HG03025 (cell line): Measurements from ENCODE around the gene KRTAP2-1.
"Not testable (repeated sequence)": the region's sequence is repeated elsewhere in the genome, so short reads cannot be mapped to it uniquely, and the experiment has no call there.

ENCODE experiments used
- ATAC-seq: cut with Tn5 transposase; IDR thresholded peaks from one replicate; pipeline ENCODE4 v1.9.1; 2021; ENCODE audit warnings: mild to moderate bottlenecking, moderate library complexity; ENCODE audit not compliant: unreplicated experiment, low FRiP score

KRTAP2-1 gene, protein sequence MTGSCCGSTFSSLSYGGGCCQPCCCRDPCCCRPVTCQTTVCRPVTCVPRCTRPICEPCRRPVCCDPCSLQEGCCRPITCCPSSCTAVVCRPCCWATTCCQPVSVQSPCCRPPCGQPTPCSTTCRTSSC

DNA sequence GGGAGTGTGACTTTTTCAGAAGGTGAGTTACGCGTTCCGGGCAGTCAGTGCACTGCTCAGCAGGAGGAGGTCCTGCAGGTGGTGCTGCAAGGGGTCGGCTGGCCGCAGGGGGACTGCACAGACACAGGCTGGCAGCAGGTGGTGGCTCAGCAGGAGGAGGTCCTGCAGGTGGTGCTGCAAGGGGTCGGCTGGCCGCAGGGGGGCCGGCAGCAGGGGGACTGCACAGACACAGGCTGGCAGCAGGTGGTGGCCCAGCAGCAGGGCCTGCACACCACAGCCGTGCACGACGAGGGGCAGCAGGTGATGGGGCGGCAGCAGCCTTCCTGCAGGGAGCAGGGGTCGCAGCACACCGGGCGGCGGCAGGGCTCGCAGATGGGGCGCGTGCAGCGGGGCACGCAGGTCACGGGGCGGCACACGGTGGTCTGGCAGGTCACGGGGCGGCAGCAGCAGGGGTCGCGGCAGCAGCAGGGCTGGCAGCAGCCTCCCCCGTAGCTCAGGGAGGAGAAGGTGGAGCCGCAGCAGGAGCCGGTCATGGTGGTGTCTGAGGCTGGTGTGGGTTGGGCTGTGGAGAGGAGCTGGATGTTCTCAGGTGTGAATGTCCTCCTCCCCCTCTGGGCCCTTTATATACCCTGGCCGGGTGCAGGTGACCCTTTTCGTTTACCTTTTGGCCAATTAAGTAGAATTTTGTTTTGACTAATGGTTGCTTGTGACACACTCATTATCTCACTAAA lies at the start of gene KRTAP2-1:
TSS of gene KRTAP2-1 (minus strand) at position 582 of the 731 bp plus-strand sequence. CDS start at position 533, 49 bp downstream.
- not testable (repeated sequence) for ATAC-seq

DNA sequence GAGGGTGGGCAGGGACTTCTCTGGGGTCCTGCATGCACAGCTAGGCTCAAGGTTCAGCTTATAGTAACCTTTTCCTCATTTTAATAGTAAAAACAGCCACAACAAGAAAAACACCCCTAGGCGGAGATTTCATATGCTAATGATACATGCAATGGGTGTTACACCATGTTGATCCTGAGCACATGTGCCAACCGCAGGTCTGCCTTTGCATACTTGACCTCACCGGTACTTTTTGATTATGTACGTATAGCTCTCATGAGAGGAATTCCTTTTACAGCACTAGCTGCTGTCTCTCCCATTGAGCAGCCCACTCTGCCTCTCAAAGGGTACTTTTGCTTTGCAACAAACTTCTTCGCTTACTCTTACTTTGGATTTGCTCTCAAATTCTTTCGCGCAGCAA lies 48.9 kb upstream of the KRTAP2-1 start:
- no peak for ATAC-seq

DNA sequence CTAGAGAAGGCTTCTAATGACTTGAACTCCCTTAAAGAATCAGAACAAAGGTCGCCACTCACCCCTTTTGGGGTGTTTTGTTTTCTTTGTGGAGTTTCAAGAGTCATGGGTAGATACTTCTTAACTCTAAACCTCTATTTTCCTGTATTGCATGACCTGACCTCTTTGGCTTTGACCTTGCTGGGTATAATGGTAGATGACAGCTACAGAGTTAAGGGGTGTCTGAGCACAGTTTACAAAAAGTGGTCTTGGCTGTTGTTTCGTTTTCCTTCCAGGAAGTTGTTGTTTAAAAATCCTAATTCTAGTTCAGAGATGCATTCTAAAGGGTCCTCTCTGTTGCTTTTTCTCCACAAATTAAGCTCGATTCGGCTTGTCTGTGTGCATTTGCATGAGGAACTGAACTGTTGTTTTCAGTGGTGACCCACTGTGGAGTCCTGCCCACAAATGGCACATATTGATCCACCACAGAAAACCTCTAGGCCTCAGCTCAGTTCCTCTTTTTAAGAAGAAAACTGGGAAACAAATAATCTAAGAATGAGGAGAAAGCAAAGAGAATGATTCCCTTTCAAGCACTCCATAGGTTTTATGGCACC lies 41.7 kb upstream of the KRTAP2-1 start:
- not testable (repeated sequence) for ATAC-seq

DNA sequence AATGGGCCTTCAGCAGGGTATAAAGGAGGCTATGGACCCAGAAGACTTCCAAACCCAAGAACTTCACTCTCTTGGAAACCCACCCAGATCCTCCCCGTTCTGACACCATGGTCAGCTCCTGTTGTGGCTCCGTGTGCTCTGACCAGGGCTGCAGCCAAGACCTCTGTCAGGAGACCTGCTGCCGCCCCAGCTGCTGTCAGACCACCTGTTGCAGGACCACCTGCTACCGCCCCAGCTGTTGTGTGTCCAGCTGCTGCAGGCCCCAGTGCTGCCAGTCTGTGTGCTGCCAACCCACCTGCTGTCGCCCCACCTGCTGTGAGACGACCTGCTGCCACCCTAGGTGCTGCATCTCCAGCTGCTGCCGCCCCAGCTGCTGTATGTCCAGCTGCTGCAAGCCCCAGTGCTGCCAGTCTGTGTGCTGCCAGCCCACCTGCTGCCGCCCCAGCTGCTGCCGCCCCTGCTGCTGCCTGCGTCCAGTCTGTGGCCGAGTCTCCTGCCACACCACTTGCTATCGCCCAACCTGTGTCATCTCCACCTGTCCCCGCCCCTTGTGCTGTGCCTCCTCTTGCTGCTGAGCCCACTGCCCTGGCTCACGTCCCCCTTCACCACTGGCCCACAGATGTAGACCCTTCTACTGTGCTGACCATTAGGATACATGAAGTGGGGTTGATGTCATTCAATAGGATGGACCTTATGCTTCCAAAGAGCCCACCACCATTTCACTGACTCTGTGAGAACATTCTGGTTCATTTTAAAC lies 37.2 kb upstream of the KRTAP2-1 start, which contains the start of gene KRTAP4-7:
TSS of gene KRTAP4-7 (plus strand) at position 51 of the 757 bp plus-strand sequence. CDS start at position 108, 57 bp downstream.
- ATAC-seq = not testable (repeated sequence)

DNA sequence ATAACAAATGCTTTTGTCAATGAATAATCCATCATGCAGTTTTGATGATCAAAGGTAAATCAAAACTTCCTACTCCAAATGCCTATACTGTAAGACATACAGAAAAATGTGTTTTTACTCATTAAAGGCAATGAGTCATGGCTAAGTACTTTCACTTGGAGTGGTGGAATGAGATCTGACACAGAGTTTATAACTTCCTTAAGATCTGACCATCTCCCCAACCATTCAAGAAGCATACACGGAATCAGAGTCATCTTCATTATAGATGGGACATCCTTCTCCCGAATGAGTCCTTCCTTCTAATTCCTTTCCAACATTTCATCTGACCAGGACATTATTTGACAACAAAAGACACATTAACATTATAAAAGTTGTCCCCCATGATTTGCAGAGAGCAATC lies 36.3 kb upstream of the KRTAP2-1 start:
- ATAC-seq = not testable (repeated sequence)

DNA sequence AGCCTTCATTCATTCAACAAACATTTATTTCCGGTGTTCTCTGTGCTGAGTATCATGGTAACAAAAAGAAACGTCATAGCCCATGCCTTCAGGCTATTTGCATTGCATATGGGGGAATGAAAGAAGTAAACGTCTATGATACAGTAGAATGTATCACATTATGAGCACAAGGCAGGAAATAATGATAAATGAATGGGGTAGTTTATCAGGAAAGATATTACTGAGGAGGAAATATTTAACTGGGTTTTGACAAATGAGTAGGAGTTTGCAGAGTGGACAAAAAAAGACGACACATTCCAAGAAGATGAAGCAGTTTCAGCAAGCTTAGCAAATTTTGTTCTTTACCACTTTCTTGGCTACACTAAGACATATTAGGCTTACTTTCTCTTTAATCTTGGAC lies 35.5 kb upstream of the KRTAP2-1 start:
- no peak for ATAC-seq

DNA sequence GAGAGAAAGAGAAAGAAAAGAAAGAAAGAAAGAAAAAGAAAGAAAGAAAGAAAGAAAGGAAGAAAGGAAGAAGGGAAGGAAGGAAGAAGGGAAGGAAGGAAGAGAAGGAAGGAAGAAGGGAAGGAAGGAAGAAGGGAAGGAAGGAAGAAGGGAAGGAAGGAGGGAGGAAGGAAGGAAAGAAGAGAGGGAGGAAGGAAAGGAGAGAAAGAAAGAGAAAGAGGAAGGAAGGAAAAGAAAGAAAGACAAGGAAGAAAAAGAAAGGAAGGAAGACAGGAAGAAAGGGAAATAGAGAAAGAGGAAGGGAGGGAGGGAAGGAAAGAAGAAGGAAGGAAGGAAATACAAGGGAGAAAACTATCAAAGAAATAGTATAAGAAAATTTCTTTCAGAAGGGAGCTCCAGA lies 29.7 kb upstream of the KRTAP2-1 start:
- ATAC-seq = no peak

DNA sequence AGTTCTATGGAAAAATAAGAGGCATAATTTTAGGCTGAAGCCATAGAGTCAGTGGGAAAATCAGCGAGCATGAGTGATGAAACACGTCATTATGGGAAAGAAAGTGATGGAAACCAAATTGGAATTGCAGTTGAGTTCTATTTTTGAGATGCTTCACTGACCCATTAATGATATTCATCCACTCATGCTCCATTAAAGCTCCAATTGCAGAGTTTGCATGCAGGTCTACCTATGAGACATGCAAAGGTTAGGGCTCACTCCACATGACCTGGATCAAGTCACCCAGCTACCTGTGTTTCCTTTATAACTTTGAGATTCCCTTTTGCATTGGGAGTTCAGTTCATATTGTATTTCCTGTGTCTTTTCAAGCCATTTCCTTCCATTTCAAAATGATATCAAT lies 26.6 kb upstream of the KRTAP2-1 start:
- ATAC-seq = no peak

DNA sequence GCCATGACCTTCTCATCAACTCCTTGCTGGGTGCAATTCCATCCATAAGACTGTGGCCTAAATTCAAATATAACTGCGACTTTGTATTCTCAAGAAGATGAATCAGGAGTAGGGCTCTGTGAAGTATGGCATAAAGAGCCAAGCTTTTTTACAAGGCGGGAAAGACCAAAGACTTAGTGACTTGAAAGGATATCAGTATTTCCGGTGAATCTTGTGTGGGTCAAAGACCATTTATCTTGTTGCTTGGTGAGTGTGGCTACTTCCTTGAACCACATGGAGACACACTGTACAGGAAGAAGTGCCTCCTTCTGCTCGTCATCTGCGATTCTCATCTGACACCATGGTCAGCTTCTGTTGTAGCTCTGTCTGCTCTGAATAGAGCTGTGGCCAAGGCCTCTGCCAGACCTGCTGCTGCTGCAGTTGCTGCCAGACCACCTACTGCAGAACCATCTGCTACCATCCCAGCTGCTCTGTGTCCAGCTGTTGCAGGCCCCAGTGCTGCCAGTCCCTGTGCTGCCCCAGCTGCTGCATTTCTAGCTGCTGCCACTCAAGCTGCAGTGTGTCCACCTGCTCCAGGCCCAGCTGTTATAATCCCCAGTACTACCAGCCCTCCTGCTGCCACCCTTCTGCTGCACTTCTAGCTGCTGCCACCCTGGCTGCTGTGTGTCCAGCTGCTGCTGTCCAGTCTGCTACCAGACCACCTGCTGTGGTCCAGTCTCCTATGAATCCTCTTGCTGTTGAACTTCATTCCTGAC lies 24.7 kb upstream of the KRTAP2-1 start:
- ATAC-seq = no peak

DNA sequence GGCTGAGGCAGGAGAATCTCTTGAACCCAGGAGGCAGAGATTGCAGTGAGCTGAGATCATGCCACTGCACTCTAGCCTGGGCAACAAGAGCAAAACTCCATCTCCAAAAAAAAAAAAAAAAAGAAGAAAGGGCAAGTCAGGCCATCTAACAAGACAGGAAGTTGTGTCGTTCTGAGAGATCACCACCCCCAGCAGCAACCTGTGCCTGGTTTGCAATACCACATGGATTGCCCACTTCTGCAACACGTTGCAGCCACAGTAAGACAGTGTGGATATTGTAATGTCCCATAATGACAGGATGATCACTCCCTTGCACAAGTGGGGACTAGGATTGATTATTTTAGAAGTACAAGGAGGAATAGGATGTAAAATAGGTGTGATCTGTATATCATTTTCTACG lies 21.9 kb upstream of the KRTAP2-1 start:
- ATAC-seq = no peak

DNA sequence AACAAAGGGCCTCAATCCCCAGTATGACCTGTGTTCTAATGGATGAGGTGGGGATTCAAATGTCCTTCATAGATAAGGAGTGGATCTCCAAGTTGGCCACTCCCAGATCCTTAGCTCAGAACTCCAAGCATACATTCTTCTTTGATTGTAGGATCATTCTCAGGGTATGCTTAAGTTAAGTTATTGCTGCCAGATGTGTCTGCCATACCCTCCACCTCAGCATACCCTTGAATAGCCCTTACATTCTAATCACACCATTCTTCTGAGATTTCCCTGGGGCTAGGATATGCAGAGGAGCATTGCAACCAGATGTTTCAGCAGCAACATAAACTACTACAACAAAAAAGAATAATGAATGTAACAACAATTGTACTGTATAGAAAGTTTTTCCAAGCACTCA lies 20.2 kb upstream of the KRTAP2-1 start:
- ATAC-seq = no peak

DNA sequence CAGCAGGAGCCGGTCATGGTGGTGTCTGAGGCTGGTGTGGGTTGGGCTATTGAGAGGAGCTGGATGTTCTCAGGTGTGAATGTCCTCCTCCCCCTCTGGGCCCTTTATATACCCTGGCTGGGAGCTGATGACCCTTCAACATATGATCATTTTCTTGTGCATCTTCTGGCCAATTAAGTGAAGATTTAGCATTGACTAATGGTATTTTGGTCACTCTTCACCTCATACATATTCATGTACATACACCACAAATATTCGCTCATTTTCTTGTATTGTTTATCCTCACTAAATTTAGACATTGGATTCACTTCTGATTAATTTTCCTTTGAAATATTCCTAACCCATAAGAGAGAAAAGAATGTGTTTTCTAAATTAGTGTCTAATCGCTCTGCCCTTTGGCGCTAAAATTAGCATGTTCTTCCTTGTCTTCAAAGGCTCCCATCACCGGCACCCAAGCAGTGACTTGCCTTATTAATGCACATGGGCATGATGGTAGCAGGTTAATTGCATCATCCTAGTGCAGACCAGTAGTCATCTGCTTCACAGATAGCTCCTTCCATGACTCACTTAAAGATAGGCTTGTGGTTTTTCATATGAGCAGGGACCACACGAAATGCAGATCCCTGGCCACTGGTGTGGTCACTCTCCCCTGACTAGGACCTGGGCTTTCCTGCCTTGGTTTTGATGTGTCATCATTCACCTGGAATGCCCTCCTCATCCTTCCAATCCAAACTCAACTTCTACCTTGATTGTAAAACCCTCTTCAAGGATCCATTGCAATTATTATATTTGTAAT lies 18.9 kb upstream of the KRTAP2-1 start, which contains the start of gene KRTAP2-4:
TSS of gene KRTAP2-4 (minus strand) at position 51 of the 796 bp plus-strand sequence. CDS start at position 17, 34 bp downstream.
- ATAC-seq = no peak

DNA sequence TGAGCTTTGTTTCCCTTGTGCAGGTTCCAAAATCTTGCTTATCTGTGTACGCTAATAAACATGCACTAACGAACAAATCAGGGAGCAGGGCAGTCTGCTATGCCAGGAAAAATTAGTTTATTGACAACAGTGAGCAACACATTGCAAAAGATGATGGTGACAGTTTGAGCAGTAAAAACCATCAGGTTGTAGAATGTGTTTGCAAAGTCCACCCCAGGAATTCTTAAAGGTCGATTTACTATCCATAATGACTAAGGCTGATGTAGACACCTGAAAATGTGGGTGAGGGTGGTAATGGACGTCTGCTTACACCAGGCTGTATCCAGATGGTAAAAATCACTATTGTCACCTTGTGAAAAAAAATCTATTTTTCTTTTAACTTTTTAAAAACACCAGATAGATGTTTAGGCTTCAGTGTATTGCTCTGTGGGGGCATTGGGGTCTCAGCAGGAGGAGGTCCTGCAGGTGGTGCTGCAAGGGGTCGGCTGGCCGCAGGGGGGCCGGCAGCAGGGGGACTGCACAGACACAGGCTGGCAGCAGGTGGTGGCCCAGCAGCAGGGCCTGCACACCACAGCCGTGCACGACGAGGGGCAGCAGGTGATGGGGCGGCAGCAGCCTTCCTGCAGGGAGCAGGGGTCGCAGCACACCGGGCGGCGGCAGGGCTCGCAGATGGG lies 18.0 kb upstream of the KRTAP2-1 start:
- not testable (repeated sequence) for ATAC-seq

DNA sequence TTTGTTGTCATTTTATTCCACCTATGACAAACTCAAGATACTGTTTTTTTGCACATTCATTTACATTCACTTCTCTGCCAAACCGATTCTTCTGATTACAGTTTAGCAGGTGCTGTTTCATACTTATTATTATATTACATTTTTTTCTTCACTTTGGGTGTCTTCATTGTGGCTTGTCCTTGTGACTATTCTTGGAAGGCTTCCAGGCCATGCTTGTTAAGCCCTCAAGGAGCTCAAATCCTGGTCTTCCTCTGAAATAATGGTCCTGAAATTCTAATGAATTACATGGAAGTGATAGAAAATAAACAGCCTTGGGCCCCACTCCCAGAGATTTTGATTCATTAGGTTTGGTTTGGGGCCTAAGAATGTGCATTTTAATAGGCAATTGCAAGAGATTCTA lies 17.2 kb upstream of the KRTAP2-1 start:
- ATAC-seq = no peak

DNA sequence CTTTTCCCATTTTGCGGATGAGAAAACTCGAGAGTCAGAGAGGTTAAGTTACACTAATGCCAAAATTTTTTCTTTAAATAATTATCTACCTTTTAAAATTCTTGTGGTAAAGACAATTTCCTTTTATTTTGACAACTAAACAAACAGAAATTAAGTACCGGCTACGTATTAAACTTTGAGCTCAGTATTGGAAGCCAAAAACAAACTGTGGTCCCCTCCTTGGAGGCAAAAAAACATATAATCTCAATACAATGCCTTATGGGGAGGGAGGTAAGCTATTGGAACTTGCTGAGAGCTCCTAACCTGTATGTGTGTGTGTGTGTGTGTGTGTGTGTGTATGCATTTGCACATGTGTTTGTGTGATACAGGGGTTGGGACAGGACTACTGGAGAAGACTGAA lies 16.3 kb upstream of the KRTAP2-1 start:
- ATAC-seq = no peak

DNA sequence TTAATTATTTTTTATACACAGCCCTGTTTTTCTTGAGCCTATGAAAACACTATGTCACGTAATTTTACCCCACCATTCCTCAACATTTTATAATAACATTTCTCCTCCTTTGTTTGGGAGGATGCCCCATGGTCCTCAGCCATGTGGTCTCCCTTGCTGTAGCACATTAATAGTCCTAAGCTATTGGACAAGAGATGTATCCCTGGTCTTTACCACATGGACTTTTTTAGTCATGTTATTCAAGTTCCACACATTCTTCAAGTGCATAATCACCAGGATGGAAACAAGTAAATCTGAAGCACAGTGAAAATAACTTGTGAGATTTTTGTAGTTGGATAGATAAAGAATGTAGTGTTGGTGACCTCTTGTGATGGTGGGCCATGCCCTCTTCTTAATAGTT lies 14.8 kb upstream of the KRTAP2-1 start:
- ATAC-seq = no peak

DNA sequence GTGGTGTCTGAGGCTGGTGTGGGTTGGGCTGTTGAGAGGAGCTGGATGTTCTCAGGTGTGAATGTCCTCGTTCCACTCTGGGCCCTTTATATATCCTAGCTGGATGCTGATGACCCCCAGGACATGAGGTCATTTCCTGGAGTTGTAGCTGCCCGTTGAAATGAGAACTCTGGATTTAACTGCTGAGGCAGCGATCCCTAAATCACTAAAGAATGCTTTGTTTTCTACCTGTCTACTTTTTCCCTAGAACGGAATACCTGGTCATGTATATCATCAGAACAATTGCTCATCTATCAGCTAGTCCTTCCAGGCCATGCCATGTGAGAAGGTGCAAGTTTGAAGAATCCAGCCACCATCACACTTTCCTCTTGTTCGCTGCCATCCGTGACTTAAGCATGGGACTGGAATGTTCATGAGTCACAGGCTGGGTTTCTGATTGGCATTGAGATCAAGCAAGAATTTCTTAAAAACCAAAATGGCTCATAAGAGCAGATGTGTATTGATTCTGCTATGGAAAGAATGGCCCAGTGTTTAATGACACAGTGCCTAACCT lies 13.0 kb upstream of the KRTAP2-1 start, which contains the start of gene KRTAP2-3:
TSS of gene KRTAP2-3 (minus strand) at position 63 of the 553 bp plus-strand sequence. CDS start 64 bp downstream, outside the sequence.
- no peak for ATAC-seq

DNA sequence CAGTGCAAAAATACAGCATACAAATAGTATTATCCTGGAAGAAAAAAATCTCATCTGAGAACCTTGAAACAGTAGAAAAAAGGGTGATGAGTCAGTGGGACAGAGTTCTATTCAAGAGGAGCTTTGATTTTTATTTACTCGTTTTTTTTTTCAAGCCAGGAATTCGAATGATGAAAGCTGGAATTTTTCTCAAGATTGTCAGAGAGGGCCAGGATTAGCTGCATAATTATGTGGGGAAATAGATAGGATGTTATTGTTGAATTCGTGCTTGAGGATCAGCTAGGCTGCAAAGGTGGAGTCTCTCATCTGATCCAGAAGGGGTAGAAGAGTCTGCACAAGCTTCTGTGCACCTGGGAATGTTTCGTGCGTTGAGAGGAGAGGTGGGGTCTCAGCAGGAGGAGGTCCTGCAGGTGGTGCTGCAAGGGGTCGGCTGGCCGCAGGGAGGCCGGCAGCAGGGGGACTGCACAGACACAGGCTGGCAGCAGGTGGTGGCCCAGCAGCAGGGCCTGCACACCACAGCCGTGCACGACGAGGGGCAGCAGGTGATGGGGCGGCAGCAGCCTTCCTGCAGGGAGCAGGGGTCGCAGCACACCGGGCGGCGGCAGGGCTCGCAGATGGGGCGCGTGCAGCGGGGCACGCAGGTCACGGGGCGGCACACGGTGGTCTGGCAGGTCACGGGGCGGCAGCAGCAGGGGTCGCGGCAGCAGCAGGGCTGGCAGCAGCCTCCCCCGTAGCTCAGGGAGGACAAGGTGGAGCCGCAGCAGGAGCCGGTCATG lies 12.3 kb upstream of the KRTAP2-1 start:
- ATAC-seq = not testable (repeated sequence)
